AG09319 (cell line): ENCODE results near the gene NDUFAF2.
A peak's percentile ranks its signal among the peaks of the same experiment; 100 is the strongest.

ENCODE experiments used
- DNase-seq: peaks from one replicate; pipeline ENCODE4 v3.0.0-alpha.2; 2010; ENCODE audit warnings: low read depth; ENCODE audit errors: extremely low read depth
- CTCF ChIP-seq: IDR thresholded peaks from 2 replicates; pipeline ENCODE4 v1.5.1; 2011; ENCODE audit warnings: low read depth, mild to moderate bottlenecking, inconsistent platforms, low read length, moderate library complexity

Gene NDUFAF2

GRCh38 chr5:60992871-60993270, 47.9 kb downstream of the NDUFAF2 start:
- TF ChIP-seq CTCF = no peak

GRCh38 chr5:60993425-60993824, 48.4 kb downstream of the NDUFAF2 start:
- TF ChIP-seq CTCF = no peak
- no peak for DNase-seq

More at GRCh38 chr5:60992871-60993270, 47.9 kb downstream of the NDUFAF2 start:
- DNase-seq = no peak

- no peak for DNase-seq
- no peak for TF ChIP-seq CTCF
Observed at GRCh38 chr5:60993875-60994571, 49.0 kb downstream of the NDUFAF2 start.

GRCh38 chr5:60996368-60996767, 51.4 kb downstream of the NDUFAF2 start:
- no peak for DNase-seq
- no peak for TF ChIP-seq CTCF

GRCh38 chr5:60997721-60998120, 52.7 kb downstream of the NDUFAF2 start:
- DNase-seq = no peak
- no peak for TF ChIP-seq CTCF

- DNase-seq = peak; percentile 23
- TF ChIP-seq CTCF = no peak
Observed at GRCh38 chr5:61000887-61001286, 55.9 kb downstream of the NDUFAF2 start.

GRCh38 chr5:61001647-61002046, 56.6 kb downstream of the NDUFAF2 start:
- TF ChIP-seq CTCF = no peak
- no peak for DNase-seq
